Stimulated activated naive CD4-positive, alpha-beta T cell (primary cell): ENCODE data around the gene GOLGA3.
"Not testable (repeated sequence)": the region's sequence is repeated elsewhere in the genome, so short reads cannot be mapped to it uniquely, and the experiment has no call there.

ENCODE experiments used
- DNase-seq, 6 experiments: peaks; one replicate each; lab custom pipeline; 2025; lab: John Stamatoyannopoulos, UW

Gene GOLGA3

DNA sequence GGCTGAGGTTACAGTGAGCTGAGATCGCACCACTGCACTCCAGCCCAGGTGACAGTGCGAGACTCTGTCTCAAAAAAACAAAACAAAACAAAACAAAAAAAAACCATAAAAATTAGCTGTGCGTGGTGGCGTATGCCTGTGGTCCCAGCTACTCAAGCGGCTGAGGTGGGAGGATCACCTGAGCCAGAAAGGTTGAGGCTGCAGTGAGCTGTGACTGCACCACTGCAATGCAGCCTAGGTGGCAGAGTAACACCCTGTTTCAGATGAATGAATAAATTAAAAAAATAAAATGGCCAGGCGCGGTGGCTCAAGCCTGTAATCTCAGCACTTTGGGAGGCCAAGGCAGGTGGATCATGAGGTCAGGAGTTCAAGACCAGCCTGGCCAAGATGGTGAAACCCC, 75.0 kb downstream of the GOLGA3 start:
- DNase-seq, result not testable (repeated sequence)

DNA sequence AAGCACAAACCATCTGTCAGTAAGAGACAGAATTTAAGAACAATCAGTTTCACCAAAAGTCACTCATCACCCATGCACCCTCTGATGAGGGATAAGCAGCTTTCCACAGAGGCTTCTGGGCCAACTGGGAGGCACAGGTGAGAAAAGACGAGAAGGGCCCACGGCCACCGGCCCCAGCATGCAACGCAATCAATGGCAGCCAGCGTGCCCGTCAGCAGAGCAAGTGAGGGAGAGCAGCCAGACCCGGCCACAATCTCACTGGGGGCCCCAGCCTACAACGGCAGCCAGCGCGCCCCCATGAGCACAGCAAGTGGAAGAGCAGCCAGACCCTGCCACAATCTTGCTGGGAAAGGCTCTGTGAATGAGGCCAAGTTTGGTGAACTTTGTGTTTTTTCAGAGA, 80.3 kb downstream of the GOLGA3 start:
- no peak for DNase-seq

DNA sequence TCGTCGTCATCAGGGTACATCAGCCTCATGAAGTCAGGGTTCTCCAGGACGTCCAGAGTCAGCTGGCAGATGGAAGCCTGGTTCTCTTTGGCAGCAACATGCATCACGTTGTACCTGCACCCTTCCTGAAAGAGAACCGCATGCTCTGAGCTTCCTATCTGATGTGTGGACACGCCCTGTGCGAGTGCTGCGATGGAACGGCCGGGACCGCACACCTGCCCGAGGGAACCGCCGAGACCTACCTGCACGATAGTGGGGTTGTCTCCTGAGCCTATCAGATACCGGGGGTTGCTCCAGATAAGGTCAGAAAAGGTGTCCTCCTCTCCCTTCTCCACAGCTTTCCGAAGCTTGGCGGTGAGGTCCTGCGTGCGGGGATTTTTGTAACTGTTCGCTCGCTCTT, 80.8 kb downstream of the GOLGA3 start:
- no peak for DNase-seq

DNA sequence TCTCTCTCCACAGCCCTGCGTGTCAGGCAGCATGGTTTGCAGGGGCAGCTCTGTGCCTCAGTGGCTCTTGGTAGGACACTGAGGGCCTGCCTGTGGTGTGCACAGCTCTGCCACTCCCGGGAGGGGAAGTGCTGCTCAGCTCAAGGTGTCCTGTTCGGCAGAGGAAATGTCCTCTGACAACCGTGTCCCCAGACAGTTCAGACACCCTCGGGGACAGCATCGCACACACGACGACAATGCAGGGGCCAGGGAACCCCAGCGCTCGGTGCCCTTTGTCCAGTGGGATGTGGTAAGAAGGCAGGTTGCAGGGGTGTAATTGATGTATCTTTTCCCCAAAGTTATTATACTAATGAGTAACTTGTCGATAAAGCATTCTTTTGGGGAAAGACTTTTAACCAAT, 81.3 kb downstream of the GOLGA3 start:
- DNase-seq, result no peak

DNA sequence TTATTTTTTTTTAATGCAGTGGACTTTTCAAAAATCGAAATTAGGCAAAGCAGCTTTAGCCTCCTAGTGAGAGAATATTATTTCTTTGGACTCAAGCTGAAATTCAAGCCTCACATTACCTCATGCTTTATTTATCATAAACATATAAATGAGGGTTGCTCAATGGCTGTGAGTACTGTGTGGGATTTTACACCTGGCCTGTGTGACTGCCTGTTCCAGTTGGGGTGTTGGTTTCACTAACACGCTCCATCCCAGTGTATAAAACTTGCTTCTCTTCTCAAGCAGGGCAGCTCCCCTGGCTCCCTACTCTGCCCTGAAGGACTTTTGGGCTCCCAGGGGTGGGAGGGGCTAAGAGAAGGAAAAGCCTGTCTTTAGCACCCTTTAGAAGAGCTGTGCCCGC, 82.1 kb downstream of the GOLGA3 start:
- no peak for DNase-seq

DNA sequence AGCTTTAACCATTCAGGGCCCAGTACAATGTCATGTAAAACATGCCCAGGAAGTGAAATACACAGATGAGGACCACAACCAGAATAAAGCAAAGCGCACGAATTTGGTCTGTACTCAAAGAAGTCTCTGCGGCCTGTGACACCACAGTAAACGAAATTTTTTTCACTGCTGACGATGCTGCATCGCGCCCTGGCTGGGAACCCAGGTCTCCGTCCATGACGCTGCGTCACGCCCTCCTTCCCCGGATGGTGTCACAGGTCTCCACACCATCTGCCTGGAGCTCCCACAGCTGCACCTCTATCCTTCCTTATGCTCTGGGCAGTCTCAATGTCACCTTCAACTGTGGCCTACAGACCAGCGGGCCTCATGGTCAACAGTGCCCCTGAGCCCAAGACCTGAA, 84.8 kb downstream of the GOLGA3 start:
- DNase-seq, result no peak

DNA sequence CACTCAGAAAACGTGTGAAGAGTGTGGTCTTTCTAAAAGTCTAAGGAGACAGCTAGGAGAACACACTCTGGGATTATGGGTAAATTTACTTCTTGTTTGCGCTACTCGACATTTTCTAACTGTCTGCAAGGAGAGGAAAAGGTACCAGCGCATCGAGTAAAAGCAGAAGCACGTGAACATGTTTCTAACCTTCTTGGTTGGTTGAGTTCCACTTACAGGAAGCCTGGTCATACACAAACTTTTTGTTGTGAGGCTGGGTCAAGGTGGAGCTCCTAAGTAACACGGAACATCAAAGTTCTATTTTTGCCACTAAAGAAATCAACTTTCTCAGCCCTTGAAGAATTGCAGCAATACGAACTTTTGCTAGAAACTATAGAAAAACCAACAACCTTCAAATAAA, 87.0 kb downstream of the GOLGA3 start:
- DNase-seq, result no peak

DNA sequence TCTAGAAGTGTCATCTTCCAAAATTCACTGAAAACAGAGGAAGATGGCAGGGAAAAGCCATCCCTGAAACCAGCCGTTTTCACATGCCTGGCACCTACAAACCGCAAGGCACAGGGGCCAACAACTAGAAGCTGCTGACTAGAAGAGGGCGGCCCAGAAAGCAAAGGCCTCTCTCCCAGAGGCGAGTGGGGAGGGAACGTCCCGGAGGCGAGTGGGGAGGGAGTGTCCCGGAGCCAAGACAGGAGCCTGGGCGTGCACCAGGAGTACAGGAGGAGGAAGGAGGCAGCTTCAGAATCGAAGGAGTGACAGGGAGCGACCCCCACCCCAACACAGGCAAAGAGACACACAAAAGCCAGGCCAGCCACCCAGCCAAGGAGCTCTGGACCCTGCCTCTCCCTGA, 88.0 kb downstream of the GOLGA3 start:
- DNase-seq, result no peak

DNA sequence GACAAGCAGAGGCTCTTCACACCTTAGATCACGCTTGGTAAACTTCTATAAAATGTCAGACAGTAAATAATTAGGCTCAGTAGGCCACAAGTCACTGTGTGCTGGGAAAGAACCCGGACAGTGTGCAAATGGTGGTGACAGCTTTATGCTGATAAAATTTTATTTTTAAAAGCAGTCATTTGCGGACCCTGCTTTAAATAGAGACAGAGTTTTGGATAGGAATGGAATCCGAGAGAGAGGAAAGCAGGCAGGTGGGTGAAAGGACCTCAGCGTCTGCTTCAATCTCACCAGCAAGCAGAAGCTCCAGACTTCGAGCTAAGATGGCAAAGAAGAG, 88.4 kb downstream of the GOLGA3 start:
- no peak for DNase-seq

DNA sequence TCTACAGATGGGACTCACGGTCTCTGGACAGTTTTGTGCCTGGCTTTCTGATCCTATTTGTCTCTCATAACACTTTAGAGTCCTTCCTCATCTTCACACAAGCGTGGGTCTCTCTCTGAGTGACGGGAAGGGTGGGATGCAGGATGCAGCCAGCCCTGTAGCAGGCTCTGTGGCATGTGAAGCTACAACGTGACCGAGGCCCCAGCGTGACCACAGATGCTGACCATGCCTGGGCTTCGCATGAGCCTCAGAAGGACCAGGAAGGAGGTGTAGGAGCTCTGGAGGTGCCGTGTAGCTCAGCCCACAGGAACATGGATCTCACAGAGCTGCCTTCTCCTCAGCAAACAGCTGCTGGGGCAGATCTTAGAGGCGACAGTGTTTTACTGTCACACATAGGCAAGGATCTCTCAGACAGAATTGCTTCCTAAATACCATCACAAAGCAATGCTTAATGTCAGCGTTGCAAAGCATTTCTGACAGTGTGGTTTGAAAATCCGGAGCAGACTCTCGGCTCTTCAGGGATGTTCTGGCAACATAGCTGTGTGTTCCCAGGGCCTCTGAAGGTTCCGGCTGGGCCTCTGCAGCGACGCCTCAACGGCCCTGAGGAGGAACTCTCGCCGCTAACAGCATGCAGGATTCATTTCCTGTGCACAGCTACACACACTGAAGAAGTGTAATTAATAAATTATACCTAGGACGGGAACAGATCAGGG, 88.9 kb downstream of the GOLGA3 start:
- no peak for DNase-seq

DNA sequence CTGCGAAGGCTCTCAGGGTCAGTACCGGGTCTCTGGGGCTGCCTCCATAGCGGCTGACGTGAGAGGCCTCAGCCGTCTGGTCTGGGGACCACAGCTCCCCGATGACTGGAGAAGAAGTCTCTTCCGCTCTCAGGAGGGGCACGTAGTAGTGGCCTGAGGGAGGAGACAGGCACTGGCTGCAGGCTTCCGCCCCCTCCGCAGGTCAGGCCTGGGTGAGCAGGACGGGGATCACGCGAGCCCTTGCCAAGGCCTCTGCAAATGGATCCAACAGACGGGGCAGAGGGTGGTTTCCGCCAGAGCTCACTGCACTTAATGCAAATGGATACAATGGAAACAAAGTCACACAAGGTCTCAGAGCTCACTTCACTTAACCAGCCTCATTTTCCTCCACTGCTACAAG, 91.8 kb downstream of the GOLGA3 start:
- no peak for DNase-seq

DNA sequence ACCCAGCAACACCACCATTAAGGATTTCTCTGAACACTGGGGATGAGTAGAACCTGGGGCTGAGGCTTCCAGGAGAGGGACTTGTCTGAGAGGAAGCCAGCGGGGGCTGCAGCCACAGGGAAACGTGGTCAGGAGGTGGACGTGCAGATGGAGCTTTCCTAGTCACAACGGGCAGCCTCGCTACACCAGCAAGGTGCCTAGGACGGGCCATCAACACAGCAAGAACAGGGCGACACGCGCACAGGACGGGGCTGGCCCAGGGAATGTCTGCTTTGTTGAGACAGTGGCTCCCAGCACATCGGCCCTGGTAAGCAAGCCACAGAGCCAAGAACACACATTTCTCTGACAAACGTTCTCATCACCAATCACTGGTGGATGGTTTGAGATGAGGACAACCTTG, 92.3 kb downstream of the GOLGA3 start:
- no peak for DNase-seq

DNA sequence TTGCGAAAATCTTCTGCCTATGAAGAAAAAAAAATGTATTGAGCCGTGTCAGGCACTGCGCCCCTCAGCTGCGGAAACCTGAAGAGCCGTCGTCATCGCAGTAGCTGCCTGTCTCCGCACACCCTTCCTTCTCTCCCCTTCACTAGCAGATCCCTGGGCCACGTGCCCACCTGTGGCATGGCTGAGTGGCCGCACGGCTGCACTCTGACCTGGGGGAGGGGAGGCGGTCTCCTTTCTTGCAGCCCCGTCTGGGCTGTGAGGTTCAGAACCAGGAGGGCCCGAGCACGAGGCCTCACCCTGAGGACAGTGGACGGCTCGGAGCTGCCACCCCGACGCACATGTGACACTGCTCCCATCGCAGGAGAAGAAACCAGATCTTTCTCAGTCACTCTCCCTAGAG, 93.2 kb downstream of the GOLGA3 start:
- DNase-seq, result no peak

DNA sequence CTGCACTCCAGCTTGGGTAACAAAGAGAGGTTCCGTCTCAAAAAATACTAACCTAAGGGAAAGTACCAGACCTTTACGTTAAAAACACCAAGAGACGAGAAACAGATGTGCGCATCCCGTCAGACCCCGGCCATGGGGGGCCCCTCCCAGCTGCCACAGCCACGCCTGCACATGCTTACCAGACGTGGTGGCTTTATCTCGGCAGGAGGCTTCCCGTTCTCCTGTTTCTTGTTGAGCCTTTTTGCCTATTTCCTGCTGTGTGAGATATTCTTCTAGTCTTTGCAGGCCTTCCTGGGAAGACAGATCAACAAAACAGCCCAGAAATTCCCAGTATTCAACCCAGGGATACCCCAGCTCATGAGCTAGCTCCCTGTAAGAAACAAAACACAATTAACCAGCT, 94.5 kb downstream of the GOLGA3 start:
- DNase-seq, result no peak

DNA sequence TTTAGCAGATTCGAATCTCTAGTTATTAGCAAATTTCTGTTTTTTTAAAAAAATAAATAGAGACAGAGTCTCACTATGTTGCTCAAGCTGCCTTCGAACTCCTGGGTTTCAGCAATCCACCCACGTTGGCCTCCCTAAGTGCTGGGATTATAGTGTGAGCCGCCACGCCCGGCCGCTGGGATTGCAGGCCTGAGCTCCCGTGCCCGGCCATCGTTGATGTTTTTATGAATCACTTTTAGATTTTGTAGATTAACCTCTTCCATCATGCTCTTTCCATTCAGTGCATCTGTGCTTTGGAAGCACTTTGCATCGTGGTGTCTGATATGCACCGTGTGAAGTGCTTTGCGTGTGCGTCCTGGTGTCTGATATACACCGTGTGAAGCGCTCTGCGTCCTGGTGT, 97.1 kb downstream of the GOLGA3 start:
- no peak for DNase-seq

DNA sequence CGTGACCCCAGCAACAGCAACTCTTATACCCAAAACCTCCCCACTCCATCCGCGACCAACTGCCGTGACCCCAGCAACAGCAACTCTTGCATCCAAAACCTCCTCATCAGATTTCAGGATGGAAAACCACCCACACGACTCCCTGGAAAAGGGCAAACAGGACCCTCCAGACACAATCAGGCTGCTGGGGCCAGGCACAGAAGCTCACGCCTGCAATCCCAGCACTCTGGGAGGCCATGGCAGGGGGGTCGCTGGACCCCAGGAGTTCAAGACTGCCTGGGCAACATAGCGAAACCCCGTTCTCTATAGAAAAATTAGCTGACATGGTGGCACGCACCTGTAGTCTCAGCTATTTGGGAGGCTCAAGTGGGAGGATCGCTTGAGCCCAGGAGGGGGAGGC, 98.3 kb downstream of the GOLGA3 start:
- DNase-seq, result no peak

DNA sequence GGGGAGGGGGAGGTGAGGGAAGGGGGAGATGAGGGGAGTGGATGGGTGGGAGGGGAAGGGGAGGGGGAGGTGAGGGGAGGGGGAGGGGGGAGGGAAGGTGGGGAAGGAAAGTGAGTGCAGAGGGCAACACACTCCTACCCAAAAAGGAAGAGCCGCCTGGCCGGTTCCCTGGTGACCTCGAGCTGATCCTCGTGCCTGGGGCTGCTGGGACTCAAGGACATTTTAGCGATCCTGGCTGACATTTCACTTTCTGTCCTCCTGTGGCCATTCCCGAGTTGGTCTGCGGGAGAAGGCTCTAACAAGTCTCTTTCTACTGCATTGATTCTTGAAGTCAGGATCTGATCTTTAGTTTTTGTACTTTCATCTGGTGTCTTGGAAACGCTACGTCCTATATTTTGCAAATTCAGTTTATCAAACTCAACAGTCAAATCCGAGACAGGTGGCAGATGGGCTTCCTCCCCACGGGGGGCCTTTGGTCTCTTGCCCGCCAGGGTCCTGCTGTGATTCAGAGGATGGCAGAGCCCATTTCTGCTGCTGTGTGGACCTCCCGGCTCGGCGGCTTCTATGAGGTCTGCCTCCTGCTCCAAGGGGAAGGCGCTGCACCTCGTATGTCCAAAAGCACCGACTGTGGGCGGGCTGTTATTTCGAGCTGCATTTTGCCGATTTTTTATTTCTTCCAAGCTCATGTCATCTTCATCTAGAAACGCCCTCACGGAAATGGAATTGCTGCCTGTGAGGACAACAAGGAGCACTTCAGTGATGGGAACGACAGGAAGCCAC, 98.9 kb downstream of the GOLGA3 start:
- no peak for DNase-seq

DNA sequence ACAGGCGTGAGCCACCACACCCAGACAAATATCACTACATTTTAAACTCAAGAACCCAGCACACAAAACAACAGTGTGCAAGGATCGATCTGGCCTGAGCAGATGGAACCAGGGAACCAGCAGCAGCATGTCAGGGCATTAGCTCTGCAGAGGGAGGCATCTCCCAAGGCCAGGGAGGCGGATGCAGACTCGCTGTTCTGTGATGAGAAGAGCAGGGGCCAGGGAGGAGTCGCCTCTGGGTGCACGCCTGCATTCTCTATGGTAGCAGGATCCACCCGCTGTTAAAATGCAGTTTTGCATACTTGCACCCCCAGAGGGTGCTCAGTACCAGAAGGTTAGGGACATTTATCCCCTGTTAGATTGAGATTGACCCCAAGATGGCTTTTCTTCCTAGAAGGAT, 100.2 kb downstream of the GOLGA3 start:
- DNase-seq, result no peak

DNA sequence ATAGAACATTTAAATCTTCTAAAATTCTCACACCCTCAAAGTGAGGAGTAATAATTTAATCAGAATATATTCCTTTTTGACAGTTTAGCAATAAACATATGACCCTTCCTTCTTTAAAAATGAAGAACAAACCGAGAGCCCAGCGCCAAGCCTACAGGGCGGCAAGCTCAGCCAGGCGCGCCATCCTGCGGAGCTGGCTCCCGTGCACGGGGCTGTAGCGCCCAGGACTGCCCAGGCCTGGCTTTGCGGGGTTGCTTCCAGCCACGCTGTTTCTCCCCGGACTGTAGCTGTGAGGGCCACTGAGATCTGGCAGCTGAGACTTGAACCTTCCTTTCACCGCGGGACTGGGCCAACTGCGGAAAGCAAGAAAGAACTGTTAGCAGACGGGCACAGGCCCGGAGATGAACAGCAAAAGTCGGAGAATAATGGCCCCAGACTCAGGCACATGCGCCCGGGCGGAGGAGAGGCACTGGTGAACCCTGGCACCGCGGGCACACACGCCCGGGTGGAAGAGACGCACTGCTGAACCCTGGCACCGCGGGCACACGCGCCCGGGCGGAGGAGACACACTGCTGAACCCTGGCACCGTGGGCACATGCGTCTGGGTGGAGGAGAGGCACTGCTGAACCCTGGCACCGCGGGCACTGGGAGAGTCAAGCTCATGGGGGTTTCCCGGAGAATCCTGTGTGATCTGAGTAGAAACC, 101.4 kb downstream of the GOLGA3 start:
- no peak for DNase-seq

DNA sequence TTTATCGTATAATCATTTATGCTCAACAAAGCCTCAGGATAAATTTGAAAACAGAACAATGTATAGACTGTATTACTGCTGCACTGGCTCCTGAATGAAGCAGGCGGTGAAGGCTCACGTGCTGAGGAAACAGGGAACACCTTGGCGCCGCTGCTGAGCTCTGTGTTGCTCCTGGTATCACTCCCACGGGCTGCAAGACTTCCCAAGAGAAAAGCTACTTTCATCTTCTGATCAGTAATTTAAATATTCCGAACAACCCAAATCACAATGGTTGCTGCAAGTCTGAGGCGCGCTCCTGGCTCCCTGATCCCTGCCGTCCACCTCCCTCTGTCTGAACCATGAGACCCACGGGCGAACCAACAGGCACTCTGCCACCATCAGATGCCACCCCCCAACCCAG, 102.3 kb downstream of the GOLGA3 start:
- no peak for DNase-seq

DNA sequence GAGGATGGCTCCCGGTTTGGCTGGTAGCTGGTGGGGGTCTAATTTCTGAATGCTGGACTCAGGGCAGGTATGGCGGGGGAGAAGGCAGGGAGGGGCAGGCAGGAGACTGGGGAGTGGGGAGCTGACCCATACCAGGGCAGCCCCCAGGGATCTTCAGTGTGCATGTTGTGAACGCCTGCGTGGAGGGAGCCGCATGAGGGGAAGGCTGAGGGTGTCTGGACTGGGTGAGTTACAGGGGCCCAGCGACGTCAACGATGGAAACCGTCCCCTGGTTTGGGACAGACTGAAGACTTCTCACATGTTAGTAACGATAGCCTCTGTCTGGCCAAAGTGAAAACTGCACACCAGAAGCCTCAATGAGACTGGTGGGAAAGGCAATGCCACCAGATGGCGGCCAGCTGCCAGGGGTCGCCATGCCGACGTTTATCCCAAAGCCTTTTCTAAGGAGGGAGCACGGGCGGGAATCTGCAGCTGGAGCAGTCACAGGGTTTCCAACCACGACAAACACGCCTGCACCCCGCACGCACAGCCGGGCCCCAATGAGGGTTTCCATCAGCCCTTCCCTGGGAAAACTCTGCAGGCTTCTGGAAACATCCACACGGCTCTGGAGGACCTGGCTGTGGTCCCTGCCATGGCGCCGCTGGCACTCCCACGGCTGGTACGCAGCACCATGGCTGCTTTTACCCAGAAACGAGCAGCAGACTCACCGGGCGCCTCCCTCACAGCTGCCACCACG, 104.0 kb downstream of the GOLGA3 start:
- DNase-seq, result no peak

DNA sequence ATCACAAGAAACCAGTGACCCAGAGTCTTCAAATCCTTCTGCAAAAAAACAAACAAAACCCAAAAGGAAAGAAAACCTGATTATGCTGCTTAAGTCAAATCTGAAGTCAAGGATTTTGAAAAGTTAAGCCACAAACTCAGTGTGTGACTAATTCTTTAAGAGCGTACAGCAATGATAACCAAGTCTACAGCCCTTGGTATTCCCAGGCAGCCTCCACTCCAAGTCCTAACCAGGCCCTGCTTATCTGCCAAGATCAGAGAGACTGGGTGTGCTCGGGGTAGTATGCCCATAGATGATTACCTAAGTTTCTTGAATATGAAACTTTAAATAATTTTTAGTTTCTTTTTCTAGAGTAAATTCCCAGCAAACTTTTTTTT, 104.9 kb downstream of the GOLGA3 start:
- DNase-seq, result no peak
